Stimulated activated CD4-positive, alpha-beta T cell treated with anti-CD3 and anti-CD28 coated beads, Interleukin-2, amount 100 ng/mL, for 4 hours (primary cell): ENCODE measurements around the gene PLPP6.
A peak's percentile ranks its signal among the peaks of the same experiment; 100 is the strongest.

Experiments used
- DNase-seq: peaks from one replicate; pipeline ENCODE4 v3.0.0-alpha.2; 2020; ENCODE audit warnings: low read depth

Gene PLPP6

DNA sequence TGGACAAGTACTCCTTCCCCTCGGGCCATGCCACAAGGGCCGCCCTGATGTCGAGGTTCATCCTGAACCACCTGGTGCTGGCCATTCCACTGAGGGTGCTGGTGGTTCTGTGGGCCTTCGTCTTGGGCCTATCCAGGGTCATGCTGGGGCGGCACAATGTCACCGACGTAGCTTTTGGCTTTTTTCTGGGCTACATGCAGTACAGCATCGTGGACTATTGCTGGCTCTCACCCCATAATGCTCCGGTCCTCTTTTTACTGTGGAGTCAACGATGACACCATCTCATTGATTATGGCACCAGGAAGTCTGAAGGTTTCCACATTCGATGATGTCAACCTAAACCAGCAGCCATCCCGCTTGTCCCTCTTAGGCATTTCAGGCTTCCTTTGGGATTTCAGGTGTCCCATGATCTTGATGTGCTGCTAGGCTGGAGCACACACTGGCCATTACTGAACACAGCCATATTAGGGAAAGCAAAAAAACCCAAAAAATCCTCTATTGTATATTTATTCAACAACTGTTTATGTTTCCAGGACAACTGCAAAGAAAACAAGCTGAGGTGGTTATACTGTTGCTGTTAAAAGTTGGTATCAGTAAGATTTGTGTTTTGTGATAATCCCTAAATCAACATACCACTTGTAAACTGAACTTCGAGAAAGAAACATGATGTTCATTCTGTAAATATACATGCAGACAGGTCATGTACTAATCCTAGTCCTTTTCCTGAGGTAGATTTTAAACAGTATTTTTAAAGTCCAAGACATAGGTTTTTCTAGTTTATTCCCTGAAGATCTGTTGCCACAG, 1.1 kb downstream of the PLPP6 start:
- no peak for DNase-seq

DNA sequence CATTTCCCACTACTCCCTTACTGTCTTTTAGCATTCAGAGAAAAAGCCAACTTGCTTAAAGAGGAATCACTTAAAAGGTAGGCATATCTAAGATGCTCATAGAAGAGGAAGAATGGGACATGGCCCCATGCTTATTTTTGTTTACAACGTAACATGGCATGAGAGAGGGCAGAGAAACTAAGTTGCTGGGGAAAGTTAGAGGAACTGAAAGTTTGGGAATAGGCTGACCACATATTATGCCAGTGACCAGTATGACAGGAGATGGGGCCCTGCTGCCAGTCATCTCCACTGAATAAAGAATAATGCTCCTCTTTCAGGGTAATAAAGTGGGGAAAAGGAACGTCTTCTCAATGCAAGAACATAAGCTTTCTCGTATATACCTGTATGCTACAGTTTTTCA, 1.9 kb downstream of the PLPP6 start:
- DNase-seq: no peak

DNA sequence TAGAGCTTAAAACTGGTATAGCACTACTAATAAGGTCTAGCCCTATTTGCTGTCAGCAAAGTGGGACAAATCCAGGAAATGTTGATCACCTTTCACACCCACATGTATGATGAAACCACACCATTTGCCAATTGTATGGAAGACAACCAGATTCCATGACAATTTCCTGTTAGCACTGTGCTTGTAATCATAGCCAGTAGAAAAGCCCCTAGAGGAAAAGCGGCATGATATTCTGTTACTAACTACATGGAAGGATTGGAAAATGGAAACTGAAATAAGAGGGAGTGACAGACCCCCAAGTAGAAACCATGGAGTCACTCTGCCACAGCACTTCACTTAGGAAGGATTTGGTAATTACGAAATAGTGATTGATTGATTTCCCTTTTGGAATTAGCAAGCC, 3.3 kb downstream of the PLPP6 start:
- no peak for DNase-seq

DNA sequence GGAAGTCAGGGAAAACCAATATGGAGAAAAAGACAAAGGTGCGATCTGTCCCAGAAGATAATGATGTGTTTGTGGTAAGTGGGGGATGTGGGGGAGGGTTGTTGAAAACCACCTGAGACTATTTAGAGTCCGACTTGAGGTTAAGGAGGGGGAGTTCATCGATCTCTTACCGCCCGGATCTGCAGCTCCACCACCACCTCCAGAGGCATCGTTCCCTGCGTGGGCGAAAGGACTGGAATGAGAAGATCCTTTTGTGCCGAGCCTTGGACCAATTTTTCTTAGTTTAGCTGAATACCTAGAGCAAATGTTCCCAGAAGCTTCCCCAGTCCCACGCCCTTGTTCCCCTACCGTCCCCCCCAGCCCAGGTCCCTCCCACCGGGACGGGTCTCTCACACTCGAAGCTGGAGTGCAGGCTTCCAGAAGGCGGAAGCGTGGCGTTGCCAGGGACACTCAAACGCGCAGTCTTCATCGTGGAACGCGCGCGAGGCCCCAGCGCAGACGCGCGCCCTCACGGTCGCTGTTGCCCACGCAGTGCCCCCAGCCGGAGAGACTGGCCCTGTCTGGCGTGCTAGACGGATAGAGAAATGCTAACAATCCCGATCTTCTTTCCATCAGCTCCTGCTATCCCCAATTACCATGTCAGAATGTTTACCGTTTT, 4.1 kb downstream of the PLPP6 start, which contains the start of gene SPATA6L:
SPATA6L (minus strand) TSS at position 439 of the 658 bp plus-strand sequence; CDS start at position 209, 230 bp downstream.
- DNase-seq: peak; percentile 26

DNA sequence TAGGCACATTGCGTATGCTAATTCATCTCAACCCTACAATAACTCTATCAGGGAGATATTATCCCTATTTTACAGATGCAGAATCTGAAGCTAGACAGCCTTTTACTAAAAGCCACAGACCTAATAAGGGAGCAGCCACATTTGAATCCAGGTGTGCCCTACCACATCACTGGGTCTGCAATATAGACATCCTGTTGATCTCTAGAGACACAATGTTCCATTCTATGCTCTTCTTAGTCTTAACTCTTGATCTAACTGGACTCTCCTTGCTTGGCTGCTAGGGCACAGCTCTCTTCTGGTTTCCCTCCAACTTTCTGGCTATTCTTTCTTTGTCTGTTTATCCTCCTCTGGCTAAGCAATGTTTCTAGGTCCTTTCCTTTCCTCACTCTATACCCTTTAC, 5.6 kb downstream of the PLPP6 start:
- no peak for DNase-seq

DNA sequence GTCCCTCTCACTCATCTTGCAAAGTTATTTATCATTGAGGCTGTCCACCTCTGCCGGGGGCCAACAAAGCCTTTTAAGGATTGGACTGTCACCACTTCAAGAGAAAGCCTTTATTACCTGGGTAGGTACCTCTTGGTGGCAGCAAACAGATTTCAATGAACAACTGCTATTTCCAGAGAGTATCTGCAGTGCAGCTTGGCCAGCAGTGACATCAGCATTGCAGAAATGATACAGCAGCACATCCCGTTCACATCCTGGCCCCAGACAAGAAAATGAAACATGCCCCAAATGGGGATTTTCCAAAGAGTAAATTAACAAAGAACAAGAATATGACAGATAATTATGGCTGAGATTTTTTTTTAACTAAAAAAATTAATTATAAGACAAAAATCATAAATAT, 6.5 kb downstream of the PLPP6 start:
- no peak for DNase-seq

DNA sequence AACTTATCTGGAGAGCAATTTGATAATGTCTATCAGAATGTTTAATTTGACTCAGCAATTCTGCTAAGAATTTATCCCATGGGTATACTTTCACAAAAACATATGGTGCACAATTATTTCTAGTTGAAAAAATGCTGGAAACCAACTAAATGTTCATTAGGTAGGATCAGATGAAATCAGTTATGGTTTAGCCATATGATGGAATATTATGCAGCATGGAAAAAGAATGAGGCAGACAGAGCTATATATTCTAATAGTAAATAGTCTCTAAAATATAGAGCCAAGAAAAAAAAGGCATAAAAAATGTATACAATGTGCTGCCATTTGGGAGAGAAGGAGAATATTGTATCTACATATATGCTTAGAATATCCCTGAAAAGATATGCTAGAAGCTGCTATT, 7.8 kb downstream of the PLPP6 start:
- no peak for DNase-seq

DNA sequence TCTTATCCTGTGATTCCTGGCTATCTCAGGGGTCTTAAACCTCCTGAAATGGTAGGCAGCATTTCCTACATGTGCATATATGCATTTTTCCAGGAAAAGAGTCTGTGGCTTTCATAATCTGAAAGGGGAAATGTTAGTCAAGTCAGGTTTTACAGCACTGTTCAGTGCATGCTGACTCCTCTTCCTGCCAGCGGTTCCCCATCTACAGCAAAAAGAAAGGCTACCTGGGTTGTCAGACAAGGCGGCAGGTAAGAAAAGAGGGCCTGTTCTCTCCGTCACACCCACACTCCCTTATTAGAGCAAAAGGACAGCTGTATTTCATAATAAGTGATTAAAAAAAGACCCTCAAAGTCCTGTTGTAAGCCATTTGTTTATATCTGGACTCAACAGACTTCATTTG, 8.5 kb downstream of the PLPP6 start:
- DNase-seq: no peak

DNA sequence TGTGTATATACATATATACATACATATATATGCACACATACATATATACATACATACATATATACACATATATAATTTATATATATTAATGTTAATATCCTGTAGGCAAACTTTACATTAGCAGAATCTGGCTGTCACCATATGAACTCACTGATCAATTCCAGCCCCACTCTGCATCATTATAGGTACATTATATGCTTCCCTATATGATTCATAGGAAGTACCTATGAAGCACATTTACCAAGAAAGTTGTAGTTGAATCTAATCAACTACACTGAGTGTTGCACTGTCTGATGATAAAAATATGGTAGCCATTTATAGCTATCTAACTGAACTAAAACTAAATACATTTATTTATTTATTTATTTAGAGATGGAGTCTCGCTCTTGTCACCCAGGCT, 9.6 kb downstream of the PLPP6 start:
- no peak for DNase-seq

DNA sequence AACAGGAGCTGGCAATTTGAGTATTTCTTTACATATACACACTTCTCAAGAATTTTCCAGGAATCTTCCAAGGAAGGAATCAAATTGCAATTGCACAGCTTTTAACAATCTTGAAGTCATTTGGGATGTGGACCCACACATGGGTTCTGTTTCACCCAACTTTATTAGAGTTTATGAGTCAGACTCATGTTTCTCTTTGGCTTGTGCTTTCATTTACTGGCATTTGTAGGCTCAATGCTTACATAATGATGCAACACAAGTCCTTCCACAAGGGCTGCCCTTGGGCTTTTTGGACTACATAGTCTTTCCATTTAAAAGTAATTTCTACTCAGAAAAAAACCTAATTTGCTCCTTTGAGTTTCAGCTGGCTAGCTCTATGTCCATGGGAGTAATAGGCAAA, 12.7 kb downstream of the PLPP6 start:
- no peak for DNase-seq

DNA sequence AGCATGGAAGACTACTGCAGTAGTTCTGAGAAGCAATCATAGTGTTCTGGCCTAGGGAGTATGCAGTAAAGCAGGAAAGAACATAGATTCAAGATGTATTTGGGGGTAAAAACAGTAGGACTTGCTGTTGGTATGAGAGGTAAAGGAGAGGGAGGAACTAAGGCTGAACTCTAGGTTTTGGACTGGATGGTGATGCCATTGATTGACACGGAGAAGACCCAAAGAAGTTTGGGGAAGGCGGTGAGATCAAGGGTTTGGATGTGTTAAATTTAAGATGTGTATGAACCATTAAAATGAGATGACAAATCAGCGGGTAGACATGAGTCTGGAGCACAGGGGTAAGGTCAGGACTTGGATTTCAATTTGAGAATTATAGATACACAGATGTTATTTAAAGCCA, 15.3 kb downstream of the PLPP6 start:
- DNase-seq: no peak

DNA sequence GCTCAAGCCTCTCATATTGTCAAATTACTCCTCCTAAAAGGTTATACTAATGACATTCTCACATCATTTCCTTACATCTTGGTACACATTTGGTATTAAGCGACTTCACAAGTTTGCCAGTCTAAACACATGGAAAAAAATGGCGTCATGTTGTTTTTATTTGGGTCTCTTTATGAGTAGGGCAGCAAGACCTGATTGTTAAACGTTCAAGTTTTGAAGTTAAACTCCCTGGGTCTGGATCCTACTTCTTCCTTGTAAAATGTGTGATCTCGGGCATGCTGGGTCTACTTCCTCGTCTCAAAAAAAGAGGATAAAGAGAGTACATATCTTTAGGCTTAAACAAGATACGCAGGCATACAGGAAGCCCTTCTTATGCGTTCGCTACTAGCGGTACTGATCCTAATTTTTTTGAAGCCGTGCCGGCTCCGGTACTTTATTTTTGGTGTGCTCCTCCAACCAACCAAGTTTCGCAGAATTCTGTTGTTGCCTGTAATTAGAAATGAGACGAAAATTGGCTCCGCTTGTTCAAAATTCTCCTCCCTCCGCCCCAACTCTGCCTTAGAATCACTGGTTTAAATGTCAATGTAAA, 16.7 kb downstream of the PLPP6 start:
- no peak for DNase-seq

DNA sequence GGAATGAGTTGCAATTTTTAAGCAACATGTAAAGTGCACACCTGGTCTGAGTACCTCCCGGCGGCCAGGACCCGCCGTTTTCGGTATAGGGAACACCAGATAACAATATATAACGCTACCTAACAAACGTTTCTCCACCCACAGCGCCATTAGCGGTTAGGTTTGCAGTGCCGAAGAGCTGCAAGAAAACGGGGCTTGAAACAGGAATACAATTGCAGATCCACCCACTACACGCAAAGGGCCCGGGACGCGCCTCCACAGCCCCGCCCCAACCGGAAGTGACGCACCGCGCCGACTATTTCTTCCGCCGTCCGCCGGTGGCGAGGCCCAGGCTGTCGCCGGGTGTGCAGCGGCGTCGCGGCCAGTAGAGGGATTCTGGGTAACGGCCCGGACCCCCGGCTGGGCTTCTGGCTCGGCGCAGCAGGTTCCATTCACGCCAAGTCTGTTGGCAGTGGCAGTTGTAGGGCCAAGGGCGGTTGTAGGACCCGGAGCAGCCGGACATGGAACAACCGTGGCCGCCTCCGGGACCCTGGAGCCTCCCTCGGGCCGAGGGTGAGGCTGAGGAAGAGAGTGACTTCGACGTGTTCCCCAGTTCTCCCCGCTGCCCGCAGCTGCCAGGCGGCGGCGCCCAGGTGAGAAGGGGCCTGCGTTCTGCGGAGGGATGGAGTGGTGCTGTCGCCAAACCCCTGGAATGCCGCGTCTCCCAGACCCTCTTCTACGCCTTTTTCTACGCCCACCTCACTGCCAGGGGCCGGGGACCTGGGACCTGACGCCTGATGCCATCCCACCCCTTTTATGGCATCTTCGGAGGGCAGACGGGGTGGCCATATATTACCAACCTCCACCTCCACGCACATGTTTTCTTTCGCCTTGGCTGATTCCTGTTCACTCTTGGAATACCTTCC, 17.4 kb downstream of the PLPP6 start, which contains the start of gene CDC37L1:
CDC37L1 (plus strand) TSS at position 302 of the 905 bp plus-strand sequence; CDS start at position 501, 199 bp downstream.
- DNase-seq: peak; percentile 97

DNA sequence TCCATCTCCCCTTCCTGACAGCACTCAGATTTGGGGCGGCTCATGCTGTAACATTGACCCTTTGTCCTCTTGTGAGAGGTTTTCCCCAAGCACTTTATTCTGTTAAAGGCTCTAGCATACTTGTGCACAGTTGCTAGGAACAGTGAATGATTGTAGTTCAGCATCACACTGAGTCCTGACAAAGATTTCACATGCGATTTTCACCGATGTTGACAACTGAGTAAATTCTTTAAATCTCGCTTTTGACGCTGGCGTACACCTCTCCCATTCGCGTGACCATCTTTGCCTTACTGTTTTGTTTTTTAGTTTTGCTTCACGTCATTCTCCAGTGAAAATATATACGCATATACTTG, 18.1 kb downstream of the PLPP6 start:
- DNase-seq: no peak

DNA sequence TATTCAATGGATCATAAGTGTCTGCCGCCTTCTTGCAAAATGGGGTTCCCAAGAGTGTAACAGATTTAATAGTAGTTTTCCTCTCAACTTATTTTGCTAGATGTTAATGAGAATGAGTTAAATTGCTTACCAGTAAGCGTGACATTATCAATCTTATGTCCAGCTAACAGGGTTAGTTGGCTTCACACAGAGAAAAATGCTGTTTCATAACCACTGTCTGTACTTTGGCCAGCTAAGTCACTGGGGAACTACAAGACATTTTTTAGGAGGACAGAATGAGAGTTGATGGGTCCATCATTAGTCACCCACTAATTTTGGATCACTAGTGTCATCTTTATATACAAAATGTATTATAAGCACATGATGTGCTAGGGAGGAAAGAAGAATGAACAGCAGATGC, 18.7 kb downstream of the PLPP6 start:
- DNase-seq: no peak

DNA sequence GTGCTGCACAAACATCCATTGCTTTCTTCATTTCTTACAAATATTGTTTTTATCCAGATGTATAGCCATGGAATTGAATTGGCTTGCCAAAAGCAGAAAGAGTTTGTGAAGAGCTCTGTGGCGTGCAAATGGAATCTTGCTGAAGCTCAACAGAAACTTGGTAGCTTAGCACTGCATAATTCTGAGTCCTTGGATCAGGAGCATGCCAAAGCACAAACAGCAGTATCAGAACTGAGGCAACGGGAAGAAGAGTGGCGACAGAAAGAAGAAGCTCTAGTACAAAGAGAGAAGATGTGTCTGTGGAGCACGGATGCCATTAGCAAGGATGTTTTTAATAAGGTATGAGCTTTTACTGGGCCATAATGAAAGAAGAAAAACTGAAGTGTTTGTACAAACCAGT, 22.7 kb downstream of the PLPP6 start:
- no peak for DNase-seq

DNA sequence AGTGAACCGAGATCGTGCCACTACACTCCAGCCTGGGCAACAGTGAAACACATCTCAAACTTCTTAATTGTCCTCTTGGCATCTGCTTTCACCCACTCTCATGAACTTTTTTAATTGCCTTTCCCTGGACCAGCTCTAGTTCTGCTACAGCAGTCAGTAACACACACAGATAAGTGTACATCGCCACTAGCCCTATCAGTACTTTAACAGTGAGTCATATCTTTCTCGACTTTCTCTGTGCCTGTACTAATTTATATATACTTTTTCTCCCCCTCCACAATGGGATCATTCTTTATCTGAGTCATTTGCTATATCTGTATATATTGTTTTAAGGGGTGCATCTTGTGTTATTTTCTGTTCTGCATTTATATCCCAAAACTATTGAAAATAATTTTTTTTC, 24.0 kb downstream of the PLPP6 start:
- no peak for DNase-seq

DNA sequence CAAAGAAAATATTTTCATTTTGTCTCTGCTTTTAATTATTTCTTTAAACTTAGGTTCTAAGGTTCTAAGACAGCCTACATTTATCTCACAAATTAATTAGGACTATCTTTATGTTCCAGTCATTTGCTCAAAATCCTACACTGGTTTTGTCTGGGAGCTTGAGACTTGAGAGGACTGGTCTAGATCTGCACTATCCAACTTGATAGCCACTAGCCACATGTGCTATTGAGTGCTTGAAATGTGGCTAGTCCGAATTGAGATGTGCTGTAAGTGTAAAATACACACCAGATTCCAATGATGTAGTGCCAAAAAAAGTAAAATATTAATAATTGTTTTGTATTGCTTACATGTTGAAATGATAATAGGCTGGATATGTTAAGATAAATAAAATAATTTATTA, 24.5 kb downstream of the PLPP6 start:
- no peak for DNase-seq

DNA sequence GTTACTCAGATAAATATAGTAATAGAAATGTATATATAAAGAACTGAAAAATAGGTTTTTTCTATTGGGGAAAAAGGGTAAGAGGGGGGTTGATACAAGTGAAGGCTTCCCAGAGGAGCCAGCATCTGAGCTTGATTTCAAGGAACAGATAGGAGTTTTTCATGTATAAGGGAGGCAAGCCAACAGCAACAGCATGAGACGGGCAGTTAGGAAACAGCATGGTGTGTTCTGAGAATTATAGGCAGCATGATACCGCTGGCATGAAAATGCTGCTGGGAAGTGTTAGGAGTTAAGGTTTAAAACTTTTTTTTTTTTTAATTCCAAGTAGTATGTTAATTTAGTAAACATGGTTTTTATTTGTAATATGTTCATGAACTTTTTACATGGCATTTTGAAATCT, 26.9 kb downstream of the PLPP6 start:
- no peak for DNase-seq

DNA sequence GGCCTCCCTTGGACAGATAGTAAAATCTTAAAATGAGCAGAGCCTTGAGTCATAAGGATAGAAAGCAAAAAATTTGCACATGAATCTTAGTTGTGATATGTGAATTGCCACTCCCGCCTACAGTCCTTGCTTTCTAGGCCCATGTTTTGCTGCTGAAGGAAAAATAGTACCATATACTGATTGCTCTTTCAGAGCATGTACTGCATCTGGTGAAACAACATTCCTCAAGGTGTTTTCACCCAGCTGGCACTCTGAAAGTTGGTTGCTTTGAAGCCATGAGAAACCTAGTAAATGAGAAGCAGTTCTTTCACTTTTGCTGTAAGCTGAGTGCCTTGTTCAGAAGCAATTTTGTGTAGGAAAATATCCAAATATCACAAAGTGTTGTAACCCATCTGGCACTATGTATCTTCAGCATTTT, 27.6 kb downstream of the PLPP6 start:
- DNase-seq: no peak

DNA sequence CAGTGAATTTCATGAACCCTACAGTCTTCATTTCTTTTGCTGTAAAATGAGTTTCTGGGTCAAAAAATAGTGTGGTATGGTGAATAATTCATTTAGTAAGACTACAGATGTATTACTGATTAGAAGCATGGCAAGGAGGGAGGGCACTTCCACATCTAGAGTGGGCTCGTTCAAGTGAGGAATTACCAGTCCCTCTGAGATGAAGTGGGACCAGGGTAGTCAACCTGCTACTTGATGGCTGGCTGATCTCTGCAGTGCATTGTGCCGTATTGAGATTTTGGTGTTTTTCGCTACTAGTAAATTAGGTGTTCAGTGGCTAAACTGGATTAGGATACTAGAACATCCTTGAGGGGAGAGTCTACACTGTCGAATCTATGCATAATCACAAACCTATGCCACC, 28.1 kb downstream of the PLPP6 start:
- no peak for DNase-seq

DNA sequence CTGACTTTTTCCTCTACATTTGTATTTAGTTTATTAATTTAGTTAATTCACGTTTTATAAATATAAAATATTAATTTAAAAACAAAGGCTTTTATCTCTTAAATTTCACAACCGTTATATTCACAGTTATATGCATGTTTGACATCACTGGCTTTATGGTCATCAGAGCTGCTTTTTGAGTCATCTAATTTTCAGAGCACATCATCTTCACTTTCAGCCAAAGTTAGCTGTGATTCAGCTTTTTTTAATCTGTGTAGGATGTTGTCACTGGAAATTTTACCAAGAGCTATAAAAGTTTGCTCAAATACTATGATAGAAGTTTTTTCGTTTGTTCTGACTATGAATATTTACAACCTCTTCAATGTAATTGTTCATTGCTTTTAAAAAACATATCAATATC, 29.7 kb downstream of the PLPP6 start:
- DNase-seq: no peak
